ENCODE results near the gene RELCH. TPM values are rescaled to one million over a fixed set of nuclear protein-coding genes. Genes with fewer than 3 reads are reported as not detected.

The RELCH gene
- total and polyA plus RNA-seq, 7 experiments from 2014 or later: 7.3 to 70.8 (median 52.0) TPM

DNA sequence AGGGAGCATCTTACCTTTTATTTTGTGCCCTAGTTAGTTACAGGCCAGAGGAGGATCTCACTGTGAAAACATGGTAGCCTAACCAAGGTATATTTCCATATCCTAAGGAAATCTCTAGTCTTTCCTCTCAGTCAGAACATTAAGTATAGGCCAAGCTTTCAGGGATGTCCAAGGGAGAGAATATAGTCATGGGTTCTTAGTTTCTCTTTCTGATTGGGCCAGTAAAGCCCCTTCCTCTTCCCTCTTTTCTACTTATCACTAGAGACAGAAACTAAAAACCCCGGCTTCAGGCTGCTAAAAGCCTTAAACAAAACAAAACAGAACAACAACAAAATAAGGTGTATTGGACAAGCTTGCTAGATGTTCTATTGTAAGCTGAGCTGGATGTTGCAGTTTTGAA is 93.7 kb downstream of the RELCH start:
- no peaks in the 10 kb centered on the region for H3K9me3 Mint-ChIP-seq
- H3K27me3 ChIP-seq (ENCODE audit: control insufficient read depth in 2 of 2, insufficient read depth in 2 of 2, low read length in 2 of 2): no peaks in the 10 kb centered on the region
- peaks cover 7 to 53% (median 19%) of the 10 kb centered on the region in 3 experiments for H3K36me3 ChIP-seq (ENCODE audit: control insufficient read depth in 2 of 3, insufficient read depth in 3 of 3, low read length in 3 of 3)
- no peak overlapping the region for H3K4me3 Mint-ChIP-seq
- intact Hi-C loops (cut with micrococcal nuclease): no loop called here
- H3K9me3 ChIP-seq (ENCODE audit: control insufficient read depth in 2 of 3, low read length in 3 of 3): no peaks in the 10 kb centered on the region
- peaks cover 8 to 60% (median 44%) of the 10 kb centered on the region in 5 donors for H3K36me3 Mint-ChIP-seq
- no peak for ATAC-seq
- ChIA-PET CTCF (no interaction called here), POLR2A (interaction anchor here (0.6 kb wide), 1 partner anchor 431 kb away, joined by 3 read pairs; no protein-coding TSS in a partner anchor)
- peaks cover 0 to 35% (median 0%) of the 10 kb centered on the region in 7 donors for H3K4me1 Mint-ChIP-seq
- no peak for DNase-seq
- H3K27ac Mint-ChIP-seq: peak overlapping the region in 2 of 9 donors; percentile 2 to 19
- no peaks in the 10 kb centered on the region for H3K27me3 Mint-ChIP-seq
- no peaks in the 10 kb centered on the region for H3K4me1 ChIP-seq (ENCODE audit: control insufficient read depth in 2 of 2, insufficient read depth in 2 of 2, low read length in 2 of 2)
- no peak overlapping the region for H3K4me3 ChIP-seq (ENCODE audit: low read length)
- H3K27ac ChIP-seq (ENCODE audit: low read depth, low read length): no peak overlapping the region

DNA sequence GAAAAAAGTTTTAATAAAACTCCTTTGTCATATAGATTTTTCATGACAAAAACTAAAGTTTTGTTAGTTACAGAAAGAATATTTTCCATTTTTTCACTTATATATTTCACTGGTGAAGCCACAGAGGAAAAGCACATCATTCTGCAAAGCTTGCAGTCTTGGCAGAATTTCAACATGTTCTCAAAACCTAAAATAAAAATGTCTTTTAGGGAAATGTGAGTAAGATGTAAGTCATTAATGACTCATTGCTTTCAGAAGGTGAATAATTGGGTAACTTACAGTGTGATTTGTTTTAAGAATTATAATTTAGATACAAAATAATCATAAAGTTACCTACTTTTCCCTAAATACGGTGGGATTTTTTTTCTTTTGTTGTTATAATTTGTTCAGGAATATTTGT is 94.6 kb downstream of the RELCH start:
- H3K27me3 ChIP-seq (ENCODE audit: control insufficient read depth in 2 of 2, insufficient read depth in 2 of 2, low read length in 2 of 2): no peaks in the 10 kb centered on the region
- Mint-ChIP-seq H3K4me3 (no peak overlapping the region), H3K27me3 (no peaks in the 10 kb centered on the region), H3K27ac (peak overlapping the region in 1 of 9 donors; percentile 19), H3K9me3 (no peaks in the 10 kb centered on the region), H3K36me3 (peaks cover 8 to 57% (median 43%) of the 10 kb centered on the region in 5 donors), H3K4me1 (peaks cover 0 to 35% (median 0%) of the 10 kb centered on the region in 7 donors)
- intact Hi-C loops (cut with micrococcal nuclease): no loop called here
- POLR2A ChIA-PET: no interaction called here
- peaks cover 7 to 60% (median 14%) of the 10 kb centered on the region in 3 experiments for H3K36me3 ChIP-seq (ENCODE audit: control insufficient read depth in 2 of 3, insufficient read depth in 3 of 3, low read length in 3 of 3)
- DNase-seq: no peak
- H3K4me3 ChIP-seq (ENCODE audit: low read length): no peak overlapping the region
- H3K27ac ChIP-seq (ENCODE audit: low read depth, low read length): no peak overlapping the region
- no peaks in the 10 kb centered on the region for H3K4me1 ChIP-seq (ENCODE audit: control insufficient read depth in 2 of 2, insufficient read depth in 2 of 2, low read length in 2 of 2)
- H3K9me3 ChIP-seq (ENCODE audit: control insufficient read depth in 2 of 3, low read length in 3 of 3): no peaks in the 10 kb centered on the region
- CTCF ChIA-PET: no interaction called here
- no peak for ATAC-seq

DNA sequence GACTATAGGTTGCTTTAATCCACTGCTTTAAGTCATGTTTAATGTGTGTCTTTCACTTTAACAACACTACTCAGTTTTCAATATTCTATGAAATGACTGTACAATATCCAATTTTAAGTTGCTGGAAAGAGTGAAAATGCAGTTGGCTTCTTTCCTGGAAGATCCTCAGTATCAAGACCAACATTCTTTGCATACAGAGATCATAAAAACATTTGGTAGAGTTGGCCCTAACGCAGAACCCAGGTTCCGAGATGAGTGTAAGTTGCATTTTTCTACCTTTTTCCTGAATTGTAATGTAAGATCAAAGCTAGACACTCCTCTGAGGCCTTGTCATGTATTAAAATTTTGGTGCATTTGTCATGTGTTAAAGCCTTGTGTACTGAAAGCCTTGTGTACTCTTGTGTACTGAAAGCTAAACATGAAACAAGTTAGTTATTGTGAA is 95.2 kb downstream of the RELCH start:
- no peak overlapping the region for H3K4me3 ChIP-seq (ENCODE audit: low read length)
- H3K9me3 ChIP-seq (ENCODE audit: control insufficient read depth in 2 of 3, low read length in 3 of 3): no peaks in the 10 kb centered on the region
- Mint-ChIP-seq H3K27ac (no peak overlapping the region), H3K9me3 (no peaks in the 10 kb centered on the region), H3K36me3 (peaks cover 5 to 52% (median 41%) of the 10 kb centered on the region in 5 donors), H3K4me3 (no peak overlapping the region), H3K4me1 (peaks cover 0 to 31% (median 0%) of the 10 kb centered on the region in 7 donors), H3K27me3 (no peaks in the 10 kb centered on the region)
- intact Hi-C loops (cut with micrococcal nuclease): no loop called here
- H3K27me3 ChIP-seq (ENCODE audit: control insufficient read depth in 2 of 2, insufficient read depth in 2 of 2, low read length in 2 of 2): no peaks in the 10 kb centered on the region
- peaks cover 7 to 59% (median 11%) of the 10 kb centered on the region in 3 experiments for H3K36me3 ChIP-seq (ENCODE audit: control insufficient read depth in 2 of 3, insufficient read depth in 3 of 3, low read length in 3 of 3)
- H3K27ac ChIP-seq (ENCODE audit: low read depth, low read length): no peak overlapping the region
- no peaks in the 10 kb centered on the region for H3K4me1 ChIP-seq (ENCODE audit: control insufficient read depth in 2 of 2, insufficient read depth in 2 of 2, low read length in 2 of 2)
- POLR2A ChIA-PET: no interaction called here
- ATAC-seq: no peak
- CTCF ChIA-PET: no interaction called here
- no peak for DNase-seq

DNA sequence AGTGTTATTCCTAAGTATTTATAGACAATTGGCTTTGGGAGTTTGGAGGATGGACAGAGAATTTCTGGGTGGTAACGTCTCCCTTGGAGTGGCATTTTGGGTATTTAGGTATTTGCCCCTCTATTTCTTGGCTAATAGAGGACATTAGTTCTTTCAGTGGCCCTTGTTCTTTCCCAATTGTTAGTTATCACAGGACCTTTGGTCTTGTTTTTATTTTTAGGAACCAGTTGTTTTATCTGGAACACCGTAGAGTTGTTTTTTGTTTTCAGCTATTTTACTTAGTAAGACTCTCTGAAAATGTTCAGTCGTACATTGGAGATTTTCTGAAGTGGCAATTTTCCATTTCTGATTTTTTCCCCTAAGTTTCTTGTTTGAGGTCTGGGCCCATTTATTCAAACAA is 97.6 kb downstream of the RELCH start:
- intact Hi-C loops (cut with micrococcal nuclease): no loop called here
- H3K4me1 ChIP-seq (ENCODE audit: control insufficient read depth in 2 of 2, insufficient read depth in 2 of 2, low read length in 2 of 2): no peaks in the 10 kb centered on the region

DNA sequence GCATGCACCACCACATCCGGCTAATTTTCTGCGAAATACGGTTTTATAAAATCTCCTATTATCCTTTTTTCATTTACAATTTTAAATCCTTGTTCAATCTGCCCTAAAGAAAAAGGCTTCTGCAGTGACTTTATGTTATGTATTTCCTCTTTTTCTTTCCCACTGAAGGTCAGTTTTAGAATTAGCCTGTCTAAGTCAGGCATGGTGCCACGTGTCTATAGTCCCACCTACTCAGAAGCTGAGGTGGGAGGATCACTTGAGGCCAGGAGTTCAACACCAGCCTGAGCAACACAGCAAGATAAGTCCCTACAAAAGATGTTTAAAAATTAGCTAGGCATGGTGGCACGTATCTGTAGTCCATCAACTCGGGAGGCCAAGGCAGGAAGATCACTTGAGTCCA is 98.2 kb downstream of the RELCH start:
- Histone ChIP-seq H3K4me3 (ENCODE audit: low read length) (no peak overlapping the region), H3K4me1 (ENCODE audit: control insufficient read depth in 2 of 2, insufficient read depth in 2 of 2, low read length in 2 of 2) (no peaks in the 10 kb centered on the region), H3K9me3 (ENCODE audit: control insufficient read depth in 2 of 3, low read length in 3 of 3) (no peaks in the 10 kb centered on the region), H3K27me3 (ENCODE audit: control insufficient read depth in 2 of 2, insufficient read depth in 2 of 2, low read length in 2 of 2) (no peaks in the 10 kb centered on the region), H3K27ac (ENCODE audit: low read depth, low read length) (no peak overlapping the region), H3K36me3 (ENCODE audit: control insufficient read depth in 2 of 3, insufficient read depth in 3 of 3, low read length in 3 of 3) (peaks cover 7 to 66% (median 18%) of the 10 kb centered on the region in 3 experiments)
- Mint-ChIP-seq H3K27ac (peak overlapping the region in 1 of 9 donors; percentile 9), H3K36me3 (peaks cover 4 to 62% (median 51%) of the 10 kb centered on the region in 5 donors), H3K9me3 (no peaks in the 10 kb centered on the region), H3K4me1 (peaks cover 0 to 35% (median 0%) of the 10 kb centered on the region in 7 donors), H3K4me3 (no peak overlapping the region), H3K27me3 (no peaks in the 10 kb centered on the region)
- intact Hi-C loops (cut with micrococcal nuclease): no loop called here
- ATAC-seq (no peak), DNase-seq (no peak)
- ChIA-PET POLR2A (no interaction called here), CTCF (no interaction called here)

More for the DNA sequence above, 97.6 kb downstream of the RELCH start:
- Mint-ChIP-seq H3K27ac (no peak overlapping the region), H3K27me3 (no peaks in the 10 kb centered on the region), H3K4me1 (peaks cover 0 to 35% (median 0%) of the 10 kb centered on the region in 7 donors), H3K9me3 (no peaks in the 10 kb centered on the region), H3K4me3 (no peak overlapping the region), H3K36me3 (peaks cover 4 to 63% (median 52%) of the 10 kb centered on the region in 5 donors)
- Histone ChIP-seq H3K27ac (ENCODE audit: low read depth, low read length) (no peak overlapping the region), H3K27me3 (ENCODE audit: control insufficient read depth in 2 of 2, insufficient read depth in 2 of 2, low read length in 2 of 2) (no peaks in the 10 kb centered on the region), H3K9me3 (ENCODE audit: control insufficient read depth in 2 of 3, low read length in 3 of 3) (no peaks in the 10 kb centered on the region), H3K4me3 (ENCODE audit: low read length) (no peak overlapping the region), H3K36me3 (ENCODE audit: control insufficient read depth in 2 of 3, insufficient read depth in 3 of 3, low read length in 3 of 3) (peaks cover 7 to 69% (median 16%) of the 10 kb centered on the region in 3 experiments)
- DNase-seq (no peak), ATAC-seq (no peak)
- CTCF ChIA-PET: no interaction called here
- POLR2A ChIA-PET: no interaction called here

DNA sequence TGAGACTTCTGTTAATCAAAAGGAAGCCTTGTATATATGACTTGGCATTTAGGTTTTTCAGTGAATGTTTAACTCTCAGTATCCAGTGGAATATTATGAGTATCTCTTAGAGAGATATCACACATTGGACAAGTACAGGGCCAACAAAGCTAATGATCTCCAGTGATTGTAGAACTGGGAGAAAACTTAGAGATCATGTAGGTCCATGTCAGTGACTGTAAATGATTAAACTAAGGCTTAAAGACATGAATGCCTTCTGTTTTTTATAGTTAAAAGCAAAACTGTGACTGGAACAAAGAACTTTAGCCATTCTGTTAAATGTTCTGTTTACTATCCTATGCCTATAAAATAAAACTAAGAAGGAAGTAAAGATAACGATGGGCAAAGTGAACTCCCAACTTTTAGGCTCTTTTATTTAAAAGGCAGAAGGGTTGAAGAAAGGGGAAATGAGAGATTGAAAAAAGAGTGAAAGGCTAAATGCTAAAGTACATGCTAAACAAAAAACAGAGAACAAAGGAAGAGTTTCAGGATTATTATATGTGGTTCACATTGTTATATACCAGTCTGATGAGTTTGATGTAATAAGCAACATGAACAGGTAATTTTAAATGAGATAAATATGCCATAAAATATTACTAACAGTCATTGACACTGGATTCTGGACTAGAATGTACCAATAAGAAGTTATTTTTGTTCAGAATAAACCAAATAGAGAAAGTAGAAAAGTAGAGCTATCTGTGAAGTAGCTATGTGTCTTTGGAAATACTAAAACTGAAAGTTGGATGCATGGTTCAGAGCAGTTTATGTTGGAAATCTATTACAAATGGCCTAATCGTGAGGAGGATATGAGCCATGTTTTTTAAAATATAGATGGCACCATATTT is 101.0 kb downstream of the RELCH start:
- Histone ChIP-seq H3K4me3 (ENCODE audit: low read length) (no peak overlapping the region), H3K27ac (ENCODE audit: low read depth, low read length) (no peak overlapping the region), H3K36me3 (ENCODE audit: control insufficient read depth in 2 of 3, insufficient read depth in 3 of 3, low read length in 3 of 3) (peaks cover 7 to 55% (median 15%) of the 10 kb centered on the region in 3 experiments)

More for the DNA sequence above, 101.0 kb downstream of the RELCH start:
- intact Hi-C loops (cut with micrococcal nuclease): no loop called here
- DNase-seq (no peak), ATAC-seq (no peak)
- Mint-ChIP-seq H3K36me3 (peaks cover 4 to 49% (median 38%) of the 10 kb centered on the region in 5 donors), H3K9me3 (no peaks in the 10 kb centered on the region), H3K27ac (no peak overlapping the region), H3K4me1 (peaks cover 0 to 19% (median 0%) of the 10 kb centered on the region in 7 donors), H3K4me3 (no peak overlapping the region), H3K27me3 (no peaks in the 10 kb centered on the region)
- POLR2A ChIA-PET: no interaction called here
- no peaks in the 10 kb centered on the region for H3K9me3 ChIP-seq (ENCODE audit: control insufficient read depth in 2 of 3, low read length in 3 of 3)
- no peaks in the 10 kb centered on the region for H3K4me1 ChIP-seq (ENCODE audit: control insufficient read depth in 2 of 2, insufficient read depth in 2 of 2, low read length in 2 of 2)
- no peaks in the 10 kb centered on the region for H3K27me3 ChIP-seq (ENCODE audit: control insufficient read depth in 2 of 2, insufficient read depth in 2 of 2, low read length in 2 of 2)
- CTCF ChIA-PET: interaction anchor here (1.1 kb wide), 1 partner anchor 16 kb away, joined by 3 read pairs; no protein-coding TSS in a partner anchor
